ENCODE results near the gene SEL1L. TPM values are rescaled to one million over a fixed set of nuclear protein-coding genes. Genes with fewer than 3 reads are reported as not detected.
A peak's percentile ranks its signal among the peaks of the same experiment; 100 is the strongest.
"Not testable (repeated sequence)": the region's sequence is repeated elsewhere in the genome, so short reads cannot be mapped to it uniquely, and the experiment has no call there.

SEL1L gene
- total RNA-seq, 2 donors from 2014 or later = 56.9 to 66.0 TPM

GRCh38 chr14:81433378-81433777 is 100.3 kb downstream of the SEL1L start:
- DNase-seq (no peak), ATAC-seq (no peak)
- intact Hi-C loops (cut with DNase I) = no loop called here

GRCh38 chr14:81432219-81432661 is 101.4 kb downstream of the SEL1L start:
- DNase-seq (no peak), ATAC-seq (no peak)
- intact Hi-C loops (cut with DNase I) = no loop called here

GRCh38 chr14:81430235-81430634 is 103.4 kb downstream of the SEL1L start:
- intact Hi-C loops (cut with DNase I) = no loop called here
- ATAC-seq (no peak), DNase-seq (no peak)

- ATAC-seq; DNase-seq; intact Hi-C loops (cut with DNase I): not testable (repeated sequence)
These were observed 103.9 kb downstream of the SEL1L start for GRCh38 chr14:81429749-81430148.

GRCh38 chr14:81429028-81429427 is 104.6 kb downstream of the SEL1L start:
- no peak for DNase-seq

GRCh38 chr14:81427348-81428058 is 106.2 kb downstream of the SEL1L start:
- intact Hi-C loops (cut with DNase I) = no loop called here
- ATAC-seq (peak; percentile 42 to 72), DNase-seq (peak; percentile 33)

More at GRCh38 chr14:81429028-81429427, 104.6 kb downstream of the SEL1L start:
- intact Hi-C loops (cut with DNase I) = no loop called here
- no peak for ATAC-seq

- DNase-seq (no peak), ATAC-seq (peak; percentile 73 to 84)
- intact Hi-C loops (cut with DNase I) = no loop called here
These were observed 110.1 kb downstream of the SEL1L start for GRCh38 chr14:81423504-81423903.

Other genes starting within 250 kb of the SEL1L start
- 10 to 100 TPM in 1 of 2 donors, 1 to 10 TPM in 1; 8.5 to 19.1 TPM for gene STON2, start 133.5 kb downstream of the SEL1L start, total RNA-seq

Data from left cardiac atrium (tissue), 4 donors.